ENCODE results near the gene DACT2.
"Not testable (repeated sequence)": the region's sequence is repeated elsewhere in the genome, so short reads cannot be mapped to it uniquely, and the experiment has no call there.

The DACT2 gene

DNA sequence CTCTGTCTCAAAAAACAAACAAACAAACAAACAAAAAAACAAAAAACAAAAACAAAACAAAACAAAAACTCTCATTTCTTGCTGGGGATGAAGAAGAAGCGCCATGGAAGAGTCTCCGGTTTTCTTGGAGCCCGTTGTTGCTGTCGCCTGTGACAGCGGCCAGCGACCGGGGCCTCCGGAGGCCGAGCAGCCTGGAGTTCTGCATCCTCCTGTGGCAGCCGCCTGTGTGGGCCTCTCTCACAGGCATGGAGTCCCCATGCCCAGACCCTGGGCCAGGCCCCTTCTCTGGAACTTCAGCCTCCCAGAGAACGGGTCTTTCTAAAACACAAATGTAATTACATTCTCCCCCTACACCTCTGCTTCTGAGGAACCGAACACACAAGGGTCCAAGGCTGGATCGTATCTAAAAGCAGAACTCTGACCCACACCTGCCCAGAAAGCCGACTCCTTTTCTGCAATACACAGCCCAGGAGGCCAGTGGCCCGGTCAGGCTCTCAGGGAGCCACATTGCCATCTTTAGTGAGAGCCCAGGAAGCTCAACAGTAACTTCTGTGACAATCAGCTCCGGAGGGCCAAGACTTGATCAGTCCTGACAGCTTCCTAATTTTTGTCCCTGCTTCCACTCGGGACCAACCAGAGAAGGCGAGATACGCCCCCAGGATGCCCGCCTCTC is 18.5 kb downstream of the DACT2 start:
- DNase-seq, result no peak

DNA sequence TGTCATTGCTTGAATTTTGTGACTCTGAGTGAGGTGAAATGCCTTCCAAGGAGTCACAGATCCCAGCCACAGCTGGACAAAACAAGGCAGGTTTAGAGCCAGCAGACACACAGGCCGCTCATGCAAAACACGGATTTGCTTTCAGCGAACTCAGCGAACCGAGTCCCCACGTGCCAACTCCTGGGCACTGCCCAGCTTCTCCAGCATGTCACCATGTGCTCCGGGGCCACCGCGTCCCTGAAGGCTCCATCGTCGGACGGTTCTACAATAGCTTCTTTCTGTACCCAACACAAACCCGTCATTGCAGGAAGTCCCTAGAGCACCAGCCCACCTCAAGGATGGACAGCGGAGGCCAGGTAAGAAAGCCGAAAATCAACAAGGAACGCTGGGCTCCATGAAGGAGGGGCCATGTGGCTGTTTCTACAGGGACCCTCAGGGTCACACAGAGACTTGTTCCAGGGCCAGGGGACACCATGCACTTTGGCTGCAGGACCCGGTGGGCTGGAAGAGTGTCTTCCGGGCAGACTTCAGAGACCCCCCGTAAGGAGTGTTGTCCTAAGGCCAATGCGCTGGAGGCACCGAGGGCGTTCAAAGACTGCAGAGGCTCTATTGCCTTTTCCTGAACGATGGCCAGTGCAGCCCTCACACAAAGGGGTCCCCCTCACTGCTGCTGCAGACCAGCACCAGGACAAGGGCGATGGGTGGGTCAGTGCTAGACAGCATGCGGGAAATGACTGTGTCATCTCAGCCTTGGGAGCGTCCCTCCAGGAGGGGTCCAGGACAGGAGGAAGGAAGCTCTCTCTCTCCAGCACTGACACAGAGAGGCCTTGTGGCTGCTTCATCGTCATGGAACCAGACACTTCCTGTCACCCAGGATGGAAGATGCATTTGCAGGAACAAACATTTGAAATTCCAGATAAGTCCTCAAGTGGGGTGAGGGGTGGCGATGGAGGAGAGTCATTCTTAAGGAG is 19.8 kb downstream of the DACT2 start:
- no peak for DNase-seq

DNA sequence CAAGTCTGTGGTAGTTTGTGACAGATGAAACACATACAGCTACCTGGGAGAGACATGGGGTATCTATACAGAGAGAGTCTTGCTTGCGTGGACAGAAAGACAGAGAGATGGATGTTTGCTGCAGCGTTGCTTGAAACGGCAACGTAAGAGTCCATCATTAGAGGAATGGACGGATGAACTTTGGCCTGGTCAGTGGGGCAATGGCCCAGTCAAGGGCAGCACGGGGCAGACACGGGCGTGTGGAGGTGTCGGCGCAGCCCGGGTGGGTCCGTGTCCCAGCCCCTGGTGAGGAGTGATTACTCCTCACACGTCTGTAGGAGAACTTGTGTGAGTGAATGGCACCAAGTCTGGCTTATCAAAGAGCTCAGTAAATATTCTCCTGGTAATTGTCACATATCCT is 21.9 kb downstream of the DACT2 start:
- DNase-seq, result no peak

DNA sequence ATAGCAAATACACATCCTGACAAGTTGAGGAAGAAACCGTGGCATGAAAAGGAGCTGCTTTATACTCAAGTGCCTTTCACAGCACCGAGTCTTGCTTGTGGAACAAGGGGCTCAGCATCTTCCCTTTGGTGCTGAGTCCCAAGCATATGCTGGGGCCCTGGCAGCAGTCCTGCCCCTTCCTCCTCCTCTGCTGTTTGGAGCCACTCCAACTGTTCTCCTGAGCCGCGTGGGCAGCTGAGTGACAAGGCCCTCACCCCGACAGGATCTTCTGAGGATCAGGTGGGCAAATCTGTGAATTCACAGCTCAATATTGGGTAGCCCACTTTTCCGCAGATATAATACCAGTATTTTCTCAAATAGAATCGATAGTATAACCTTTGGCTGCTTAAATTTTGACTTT is 24.7 kb downstream of the DACT2 start:
- no peak for DNase-seq

DNA sequence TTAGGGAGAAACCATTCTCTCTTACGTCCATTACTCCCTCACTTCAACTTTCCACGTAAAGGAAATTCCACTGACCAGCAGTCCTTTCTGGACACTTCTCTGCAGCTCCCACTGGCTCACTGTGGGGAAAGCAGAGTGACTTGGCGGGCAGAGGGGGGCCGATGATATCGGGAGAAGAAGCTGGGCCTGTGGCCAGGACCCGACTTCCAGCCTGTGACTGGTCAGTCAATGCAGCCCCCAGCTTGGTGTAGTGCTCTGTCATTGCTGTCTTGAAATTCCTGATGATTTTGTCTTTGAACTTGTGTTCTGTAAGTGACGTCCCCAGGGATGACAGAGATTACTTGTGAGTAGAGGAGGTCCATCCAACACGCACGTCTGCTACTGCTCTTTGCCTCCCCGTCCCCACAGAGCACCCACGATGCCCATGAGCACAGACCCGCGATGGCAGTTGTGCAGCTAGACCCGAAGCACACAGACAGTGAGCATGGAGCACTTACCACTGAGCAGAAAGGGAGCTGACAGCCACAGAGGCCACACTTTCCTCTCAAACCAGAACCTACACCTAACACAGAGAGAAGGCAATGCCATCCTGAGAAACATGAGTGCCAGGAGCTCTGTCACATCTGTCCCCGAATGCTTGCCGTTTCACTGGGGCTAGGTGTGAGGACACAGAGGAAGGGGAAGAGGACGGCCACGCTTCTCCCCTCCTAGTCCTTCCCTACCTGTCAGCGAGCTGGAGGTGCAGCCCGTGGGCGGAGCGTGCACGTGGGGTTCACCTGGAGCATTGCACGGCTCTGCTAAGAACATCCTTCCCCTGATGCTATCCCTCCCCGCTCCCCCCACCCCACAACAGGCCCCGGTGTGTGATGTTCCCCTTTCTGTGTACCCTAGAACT is 25.7 kb downstream of the DACT2 start:
- DNase-seq, result no peak

DNA sequence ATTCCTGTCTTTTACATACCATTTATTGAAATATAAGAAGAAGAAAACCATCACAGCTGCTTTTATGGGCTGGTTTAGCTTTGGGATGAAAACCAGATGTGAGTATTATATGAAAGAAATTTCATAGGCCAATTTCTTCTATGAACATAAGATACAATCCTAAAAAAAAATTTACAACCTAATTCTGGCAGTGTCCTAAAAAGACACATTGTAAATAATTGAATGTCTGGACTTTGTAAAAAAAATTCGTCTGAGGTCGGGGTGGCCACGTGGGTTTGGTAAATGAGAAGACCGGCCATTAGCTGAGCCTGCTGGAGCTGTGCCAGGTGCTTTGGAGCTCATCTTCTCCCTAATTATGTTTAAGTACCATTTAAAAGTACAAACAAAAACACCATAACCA is 26.8 kb downstream of the DACT2 start:
- DNase-seq, result no peak

DNA sequence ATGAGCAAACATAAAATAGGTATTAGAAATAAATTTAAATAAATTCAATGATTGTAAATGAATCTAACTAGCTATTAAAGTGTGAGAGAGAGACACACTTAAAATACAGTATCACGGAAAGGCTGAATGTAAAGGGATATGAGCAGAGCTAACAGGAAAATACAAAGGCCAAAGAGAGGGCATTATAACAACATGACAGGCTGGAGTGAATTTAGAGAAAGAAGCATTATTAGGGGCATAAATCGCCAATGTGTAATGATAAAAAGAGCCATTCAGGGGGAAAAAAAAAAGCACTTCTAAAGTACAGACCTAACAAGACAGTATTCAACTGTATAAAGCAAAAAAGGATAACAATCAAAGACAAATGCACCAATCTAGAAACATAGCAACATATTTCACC is 28.1 kb downstream of the DACT2 start:
- no peak for DNase-seq

DNA sequence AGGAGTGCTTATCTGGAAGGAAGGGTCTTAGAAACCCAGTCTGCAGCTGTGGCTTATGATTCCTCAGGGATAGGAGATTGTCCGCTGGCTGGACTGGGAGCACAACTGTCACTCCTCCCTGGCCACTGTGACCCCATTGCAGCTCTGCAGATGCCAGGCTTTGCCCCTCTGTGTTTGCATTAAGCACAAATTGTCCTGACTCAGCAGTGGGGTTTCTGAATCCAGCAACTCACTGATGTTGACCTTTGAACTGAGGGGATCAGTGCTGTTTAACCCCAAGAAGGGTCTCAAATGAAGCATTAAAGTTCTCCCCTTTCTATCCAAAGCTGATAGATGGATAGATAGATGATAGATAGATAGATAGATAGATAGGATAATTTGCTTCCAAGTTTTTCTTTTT is 29.5 kb downstream of the DACT2 start:
- DNase-seq, result no peak

DNA sequence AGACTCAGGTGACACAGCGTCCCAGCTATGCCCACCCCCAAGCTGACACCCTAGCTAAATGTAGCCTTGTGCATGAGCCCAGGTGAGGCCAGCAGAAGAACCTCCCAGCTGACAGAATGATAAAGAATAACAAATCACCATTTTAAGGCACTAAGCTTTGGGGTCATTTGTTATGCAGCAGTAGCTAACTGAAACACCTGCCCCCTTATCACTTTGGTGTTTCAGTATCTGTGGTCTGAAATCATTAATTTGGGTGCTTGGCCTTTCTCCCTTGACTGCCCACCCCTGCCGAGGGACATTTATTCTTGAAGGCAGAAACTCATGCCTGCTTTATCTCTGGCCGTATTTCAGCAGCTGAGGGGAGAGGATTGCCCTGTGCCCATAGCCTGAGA is 30.0 kb downstream of the DACT2 start:
- DNase-seq, result no peak

DNA sequence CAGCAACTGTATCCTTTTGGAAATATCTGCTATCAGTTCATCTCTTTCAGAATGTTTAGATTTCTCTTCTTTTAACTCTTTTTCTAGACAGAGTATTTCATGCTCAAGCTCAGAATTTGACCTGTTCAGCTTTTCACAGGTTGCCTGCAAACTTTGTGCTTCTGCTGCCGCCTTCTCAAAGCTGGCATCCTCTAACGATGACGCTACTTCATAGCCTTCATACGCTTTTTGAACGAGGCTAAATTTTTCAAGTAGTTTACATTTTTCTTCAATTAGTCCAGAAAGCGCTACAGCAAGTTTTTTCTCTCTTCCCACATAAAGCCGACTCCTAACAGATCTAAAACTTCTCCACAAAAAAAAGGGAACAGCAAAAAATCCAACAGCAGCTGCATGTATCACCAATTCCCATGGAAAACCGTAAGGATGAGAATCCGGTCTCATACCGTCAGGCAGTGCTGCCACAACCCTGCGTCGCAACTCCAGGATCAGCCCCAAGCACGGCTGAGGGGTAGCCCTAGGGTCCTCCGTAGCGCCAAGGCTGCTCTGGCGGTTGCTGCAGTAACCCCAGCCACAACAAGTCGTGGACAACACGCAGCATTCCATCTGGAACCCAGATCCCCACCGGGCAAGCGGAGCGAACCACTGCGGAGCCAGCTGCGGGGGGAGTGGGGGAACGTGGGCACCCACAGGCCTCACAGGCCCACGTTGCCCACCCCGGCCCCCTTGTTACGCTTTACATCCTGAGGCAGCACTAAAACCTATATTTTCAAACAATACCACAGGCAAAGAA is 30.6 kb downstream of the DACT2 start:
- no peak for DNase-seq

DNA sequence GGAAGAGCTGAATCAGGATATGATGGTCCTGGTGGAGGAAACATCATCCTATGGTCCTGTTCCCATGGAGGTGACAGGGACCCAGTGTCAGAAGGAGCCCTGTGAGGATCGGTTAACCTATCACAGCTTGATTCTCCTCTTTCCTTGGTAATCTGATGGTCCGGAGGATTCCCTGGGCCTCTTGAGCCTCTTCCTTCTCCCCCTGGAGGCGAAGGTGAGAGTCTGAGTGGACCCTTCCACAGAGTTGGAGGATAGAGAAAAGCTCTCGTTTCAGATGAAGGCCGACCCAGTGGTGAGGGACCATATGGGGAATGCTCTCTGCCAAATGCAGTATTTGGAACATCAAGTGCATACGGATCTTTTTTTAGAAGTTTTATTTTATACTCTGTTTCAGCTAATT is 32.1 kb downstream of the DACT2 start:
- not testable (repeated sequence) for DNase-seq

DNA sequence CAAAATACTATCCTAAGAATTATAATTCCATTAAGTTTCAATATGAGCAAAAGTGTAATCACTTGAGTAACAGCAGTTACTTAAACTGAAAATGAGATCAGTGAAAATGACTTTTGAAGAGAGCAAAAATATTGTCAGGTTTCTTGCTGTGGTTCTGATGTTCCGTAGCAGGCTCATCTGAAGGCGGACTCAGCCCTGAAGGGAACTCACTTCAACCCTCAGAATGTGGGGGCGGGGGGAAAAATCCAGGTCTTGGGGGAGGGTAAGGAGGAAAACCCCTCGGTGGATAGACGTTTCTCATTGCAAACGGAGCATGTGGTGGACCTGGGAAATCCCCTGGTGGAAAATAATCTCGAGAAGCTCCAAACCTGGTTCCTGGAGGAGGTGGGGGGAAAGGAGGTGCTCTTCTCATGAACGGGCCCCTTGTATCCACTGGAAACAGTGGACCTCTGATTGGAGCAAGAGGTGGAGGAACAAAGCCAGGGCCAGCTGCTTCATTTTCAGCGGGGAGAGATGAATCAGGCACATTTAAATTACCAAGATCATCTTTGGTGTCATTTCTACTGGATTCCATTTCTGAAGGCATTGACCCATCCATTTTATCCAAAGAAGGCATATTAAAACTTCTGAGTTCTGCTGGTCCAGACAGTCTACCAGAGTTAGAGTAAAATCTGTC is 32.7 kb downstream of the DACT2 start:
- DNase-seq, result not testable (repeated sequence)

DNA sequence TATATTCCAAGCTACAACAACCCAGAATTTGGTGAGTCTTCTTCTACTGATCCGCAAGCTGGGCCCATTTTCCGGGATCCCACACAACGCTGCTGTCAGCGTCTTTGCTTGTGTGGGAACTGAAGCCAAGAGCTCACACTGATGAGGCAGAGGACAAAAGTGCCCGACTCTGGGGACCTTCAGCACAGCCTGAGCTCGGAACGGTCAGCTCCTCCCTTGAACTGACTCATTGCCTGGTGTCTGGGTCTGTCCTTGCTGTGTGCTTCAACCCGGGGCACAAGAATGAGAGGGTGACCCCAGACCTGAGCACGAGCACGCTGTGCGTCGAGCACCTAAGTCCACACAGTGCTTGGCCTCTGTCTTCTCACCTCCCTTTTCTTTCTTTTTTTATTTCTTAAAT is 33.5 kb downstream of the DACT2 start:
- no peak for DNase-seq

DNA sequence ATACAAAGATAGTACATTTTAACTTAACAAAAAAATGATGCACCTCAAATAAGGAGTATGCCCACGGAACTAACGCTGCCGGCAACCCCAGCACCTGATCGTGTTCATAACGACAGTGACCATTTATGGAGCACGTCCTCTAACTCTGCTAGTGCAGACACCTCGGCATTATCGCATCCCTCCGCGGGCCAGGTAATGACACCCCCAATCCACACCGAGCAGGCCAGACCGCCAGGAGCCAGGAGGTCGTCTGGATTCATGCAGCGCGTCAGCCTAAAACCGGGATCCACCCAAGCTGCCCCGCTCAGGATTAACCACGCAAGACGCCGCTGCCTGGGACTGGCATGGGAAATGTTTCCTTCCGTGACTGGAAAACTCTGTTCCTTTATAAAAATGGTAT is 34.1 kb downstream of the DACT2 start:
- no peak for DNase-seq

DNA sequence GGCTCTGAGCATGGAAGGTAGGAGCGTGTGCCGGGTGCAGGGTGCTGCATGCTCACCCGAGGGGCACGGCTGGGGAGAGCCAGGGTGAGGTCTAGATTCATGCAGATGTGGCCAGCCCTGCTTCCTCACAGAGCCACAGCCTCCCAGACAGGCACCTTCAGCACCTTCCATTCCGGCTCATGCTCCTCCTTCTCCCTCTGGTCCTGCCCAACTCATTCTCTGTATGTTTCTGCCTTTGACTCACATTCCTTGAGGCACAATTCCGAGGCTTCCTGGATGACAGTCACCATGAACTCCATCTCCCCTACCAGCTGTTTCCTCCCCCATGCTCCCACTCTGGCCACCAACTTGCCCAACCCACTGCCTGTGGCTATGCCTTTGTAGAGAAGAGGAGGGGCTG is 35.4 kb downstream of the DACT2 start:
- DNase-seq, result no peak

DNA sequence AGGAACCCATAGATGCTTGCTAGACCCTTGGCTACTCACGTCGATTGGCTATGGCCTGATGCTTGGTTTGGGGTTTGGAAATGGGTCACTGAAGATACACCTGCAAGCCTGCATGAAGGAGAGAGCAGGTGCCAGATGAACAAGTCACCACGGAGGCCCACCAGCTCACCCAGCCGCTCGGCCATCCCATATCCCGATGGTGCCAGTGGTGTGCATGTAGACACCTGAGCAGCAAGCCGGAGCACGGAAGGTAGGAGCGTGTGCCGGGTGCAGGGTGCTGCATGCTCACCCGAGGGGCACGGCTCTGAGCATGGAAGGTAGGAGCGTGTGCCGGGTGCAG is 35.9 kb downstream of the DACT2 start:
- no peak for DNase-seq

DNA sequence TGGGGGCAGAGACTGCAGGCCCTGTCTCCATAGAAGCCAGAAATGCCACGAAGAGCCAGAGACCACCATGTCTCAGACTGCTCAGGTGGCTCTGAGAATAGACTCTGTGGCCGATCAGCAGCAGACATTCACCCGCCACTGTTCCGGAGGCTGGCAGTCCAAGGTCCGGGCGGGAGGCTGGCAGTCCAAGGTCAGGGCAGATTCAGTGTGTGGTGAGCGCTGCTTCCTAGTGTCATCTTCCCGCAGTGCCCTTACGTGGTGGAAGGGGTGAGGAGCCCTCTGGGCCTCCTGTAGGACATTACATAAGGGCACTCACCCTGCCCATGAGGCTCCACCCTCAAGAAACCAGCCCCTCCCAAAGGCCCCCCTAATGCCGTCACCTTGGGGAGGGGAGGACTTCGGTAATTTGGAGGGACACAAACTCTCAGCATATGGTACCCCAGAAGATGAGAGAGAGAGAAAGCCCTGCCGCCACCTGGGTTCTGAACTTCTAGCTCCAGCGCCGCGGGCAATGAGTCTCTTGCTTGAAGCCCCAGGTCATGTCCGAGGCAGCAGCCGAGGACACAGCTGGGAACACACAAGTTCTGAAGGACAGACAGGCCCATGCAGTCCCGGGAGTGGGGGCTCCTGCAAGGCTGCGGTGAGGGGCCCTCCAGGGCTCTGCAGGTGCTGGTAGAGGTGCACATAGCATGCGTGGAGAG is 36.4 kb downstream of the DACT2 start:
- DNase-seq, result no peak

DNA sequence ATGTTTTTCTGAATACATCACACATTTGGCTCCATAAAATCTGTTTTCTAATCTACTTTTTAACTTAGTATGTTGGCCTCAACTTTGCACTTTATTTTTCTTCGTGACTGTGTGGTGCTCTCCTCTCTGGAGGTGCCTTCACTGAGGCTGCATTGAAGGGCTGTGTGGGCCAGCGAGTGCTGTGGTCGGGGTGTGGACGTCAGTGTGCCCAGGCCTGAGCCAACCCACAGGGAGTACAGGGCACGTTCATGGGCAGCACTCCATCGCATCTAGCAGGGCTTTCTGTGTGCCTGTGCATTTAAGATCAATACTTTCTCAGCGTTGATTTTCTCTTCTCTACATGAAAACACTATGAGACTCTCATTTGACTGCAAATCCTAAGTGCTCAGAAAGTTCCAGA is 37.8 kb downstream of the DACT2 start:
- DNase-seq, result no peak

DNA sequence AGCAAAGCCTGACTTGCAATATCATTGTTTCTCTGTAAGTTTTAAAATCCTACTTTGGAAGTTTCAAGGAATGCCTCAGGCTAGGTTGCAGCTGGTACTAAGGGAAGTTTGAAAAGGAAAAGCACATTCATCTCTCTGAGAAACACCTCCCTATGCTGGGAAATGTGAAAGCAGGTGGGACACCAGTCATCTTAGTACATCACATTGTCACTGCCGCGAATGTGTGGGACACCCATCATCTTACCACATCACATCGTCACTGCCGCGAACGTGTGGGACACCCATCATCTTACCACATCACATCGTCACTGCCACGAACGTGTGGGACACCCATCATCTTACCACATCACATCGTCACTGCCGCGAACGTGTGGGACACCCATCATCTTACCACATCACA is 38.3 kb downstream of the DACT2 start:
- DNase-seq, result not testable (repeated sequence)

DNA sequence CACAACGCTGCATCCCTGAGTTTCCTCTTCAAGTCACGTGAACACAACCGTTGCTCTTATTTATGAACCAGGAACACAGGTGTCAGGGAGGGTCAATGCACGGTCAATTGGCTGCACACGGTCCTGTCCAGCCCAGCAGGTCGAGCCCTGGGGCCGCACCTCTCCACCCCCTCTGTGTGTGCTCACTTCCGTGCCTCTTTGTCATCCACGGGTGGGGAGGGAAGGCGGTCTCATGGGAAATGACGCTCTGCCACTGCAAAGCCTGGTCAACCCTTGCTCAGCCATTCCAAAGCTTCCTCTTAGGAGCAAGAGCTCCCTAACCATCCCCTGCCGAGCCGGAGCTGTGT is 38.7 kb downstream of the DACT2 start:
- DNase-seq, result no peak

All from AML-193 (cell line).